Body of pancreas (tissue), 4 donors: ENCODE measurements around the gene BLM.

ENCODE experiments used
- POLR2A ChIP-seq, 3 donors: fragments of 450-650 bp; IDR thresholded peaks; one replicate each; pipeline ENCODE4 v1.6.1; 2016; ENCODE audit warnings: antibody characterized with exemption in 3 of 3, mild to moderate bottlenecking in 2 of 3
- TF ChIP-seq, protein P1 (sequence below), 7 experiments: fragments of 450-650 bp in 4 of 7; fragments of 200-600 bp in 3 of 7; sonication (generic) in 3 of 7; IDR thresholded peaks; one replicate each; pipeline ENCODE4 v1.5.1; 2016 to 2019; ENCODE audit warnings: antibody characterized with exemption in 7 of 7

DNA sequence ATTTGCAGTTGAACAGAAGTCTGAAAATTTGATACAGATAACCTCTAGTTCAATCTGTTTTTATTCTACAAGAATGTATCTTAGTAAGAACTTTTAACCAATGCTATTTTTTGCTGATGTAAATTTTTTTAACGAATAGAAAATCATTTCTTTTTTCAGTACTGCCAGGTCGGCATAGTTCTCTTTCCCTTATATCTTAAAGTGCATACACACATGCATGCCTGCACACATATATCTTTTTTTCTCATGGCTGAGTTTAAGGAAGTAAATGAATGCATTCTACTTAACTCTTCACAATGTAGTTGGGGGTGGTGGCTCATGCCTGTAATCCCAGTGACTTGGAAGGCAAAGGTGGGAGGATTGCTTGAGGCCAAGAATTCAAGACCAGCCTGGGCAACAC is 48.4 kb downstream of the BLM start:
- TF ChIP-seq, protein P1, sequence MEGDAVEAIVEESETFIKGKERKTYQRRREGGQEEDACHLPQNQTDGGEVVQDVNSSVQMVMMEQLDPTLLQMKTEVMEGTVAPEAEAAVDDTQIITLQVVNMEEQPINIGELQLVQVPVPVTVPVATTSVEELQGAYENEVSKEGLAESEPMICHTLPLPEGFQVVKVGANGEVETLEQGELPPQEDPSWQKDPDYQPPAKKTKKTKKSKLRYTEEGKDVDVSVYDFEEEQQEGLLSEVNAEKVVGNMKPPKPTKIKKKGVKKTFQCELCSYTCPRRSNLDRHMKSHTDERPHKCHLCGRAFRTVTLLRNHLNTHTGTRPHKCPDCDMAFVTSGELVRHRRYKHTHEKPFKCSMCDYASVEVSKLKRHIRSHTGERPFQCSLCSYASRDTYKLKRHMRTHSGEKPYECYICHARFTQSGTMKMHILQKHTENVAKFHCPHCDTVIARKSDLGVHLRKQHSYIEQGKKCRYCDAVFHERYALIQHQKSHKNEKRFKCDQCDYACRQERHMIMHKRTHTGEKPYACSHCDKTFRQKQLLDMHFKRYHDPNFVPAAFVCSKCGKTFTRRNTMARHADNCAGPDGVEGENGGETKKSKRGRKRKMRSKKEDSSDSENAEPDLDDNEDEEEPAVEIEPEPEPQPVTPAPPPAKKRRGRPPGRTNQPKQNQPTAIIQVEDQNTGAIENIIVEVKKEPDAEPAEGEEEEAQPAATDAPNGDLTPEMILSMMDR (IDR thresholded peaks at IDR 0.05), result no peak
- TF ChIP-seq POLR2A (IDR thresholded peaks at IDR 0.05), result no peak
